SK-N-SH treated with all-trans-retinoic acid at 6 μM for 48 hours (cell line): ENCODE measurements around the gene TOX2.

Experiments used
- CREB5 ChIP-seq: fragments of 250-450 bp; sonication (Bioruptor Pico); IDR thresholded peaks from 2 replicates; pipeline ENCODE4 v1.5.1; 2020; ENCODE audit warnings: low read depth, mild to moderate bottlenecking, moderate library complexity
- CSDC2 ChIP-seq: fragments of 250-450 bp; sonication (Bioruptor Pico); IDR thresholded peaks from 2 replicates; pipeline ENCODE4 v1.5.0; 2020; ENCODE audit warnings: mild to moderate bottlenecking, moderate library complexity
- CSRNP3 ChIP-seq: fragments of 250-450 bp; sonication (Bioruptor Pico); IDR thresholded peaks from 2 replicates; pipeline ENCODE4 v1.5.1; 2021; ENCODE audit warnings: mild to moderate bottlenecking, moderate library complexity
- ISL1 ChIP-seq: fragments of 250-450 bp; sonication (Bioruptor Pico); IDR thresholded peaks from 2 replicates; pipeline ENCODE4 v2.1.2; 2022; ENCODE audit warnings: mild to moderate bottlenecking, moderate library complexity
- PATZ1 ChIP-seq: fragments of 250-450 bp; sonication (Bioruptor Pico); IDR thresholded peaks from 2 replicates; pipeline ENCODE4 v1.8.0; 2020; ENCODE audit warnings: mild to moderate bottlenecking, moderate library complexity, borderline replicate concordance
- PPARA ChIP-seq: fragments of 250-450 bp; sonication (Bioruptor Pico); IDR thresholded peaks from 2 replicates; pipeline ENCODE4 v1.5.0; 2020; ENCODE audit warnings: mild to moderate bottlenecking, borderline replicate concordance
- SNAI2 ChIP-seq: fragments of 250-450 bp; sonication (Bioruptor Pico); IDR thresholded peaks from 2 replicates; pipeline ENCODE4 v1.5.0; 2020; ENCODE audit warnings: mild to moderate bottlenecking, moderate library complexity
- TOX ChIP-seq: fragments of 250-450 bp; sonication (Bioruptor Pico); IDR thresholded peaks from 2 replicates; pipeline ENCODE4 v1.8.0; 2021; ENCODE audit warnings: mild to moderate bottlenecking, moderate library complexity, borderline replicate concordance
- TSHZ2 ChIP-seq: fragments of 250-450 bp; sonication (Bioruptor Pico); IDR thresholded peaks from 2 replicates; pipeline ENCODE4 v1.5.0; 2020; ENCODE audit warnings: mild to moderate bottlenecking, moderate library complexity
- ZFP30 ChIP-seq: fragments of 450-650 bp; formaldehyde crosslinking; IDR thresholded peaks from 2 replicates; pipeline ENCODE4 v1.5.0; 2022; ENCODE audit warnings: mild to moderate bottlenecking, moderate library complexity

- TF ChIP-seq PPARA: no peak
- TF ChIP-seq TSHZ2: no peak
- no peak for TF ChIP-seq CSRNP3 (CRISPR knock-in tag)
- no peak for TF ChIP-seq PATZ1 (CRISPR knock-in tag)
- TF ChIP-seq CREB5 (CRISPR knock-in tag): no peak
- TF ChIP-seq ISL1 (CRISPR knock-in tag): no peak
- no peak for TF ChIP-seq CSDC2 (CRISPR knock-in tag)
- no peak for TF ChIP-seq ZFP30 (CRISPR knock-in tag)
- no peak for TF ChIP-seq TOX
- TF ChIP-seq SNAI2 (CRISPR knock-in tag): no peak
Observed at GRCh38 chr20:43868091-43868490, 46.6 kb upstream of the TOX2 start.
